GM12878 (cell line): ENCODE results near the gene COMT. TPM values are rescaled to one million over a fixed set of nuclear protein-coding genes. Genes with fewer than 3 reads are reported as not detected.
A peak's percentile ranks its signal among the peaks of the same experiment; 100 is the strongest.

ENCODE experiments used
- ATF2 ChIP-seq: IDR thresholded peaks from 2 replicates; pipeline ENCODE4 v1.6.1; 2012; ENCODE audit warnings: low read length, inconsistent platforms
- BCL3 ChIP-seq: IDR thresholded peaks from 2 replicates; pipeline ENCODE4 v1.6.1; 2011; ENCODE audit warnings: borderline replicate concordance, low read depth, mild to moderate bottlenecking, moderate library complexity, low read length; ENCODE audit not compliant: insufficient read depth, poor library complexity, severe bottlenecking
- EED ChIP-seq: sonication (generic); IDR thresholded peaks from 2 replicates; pipeline ENCODE4 v1.6.1; 2016; ENCODE audit warnings: antibody characterized with exemption, low read depth
- EGR1 ChIP-seq, 2 experiments: IDR thresholded peaks; 1 replicate in 1 of 2; 2 replicates in 1 of 2; pipeline ENCODE4 v1.6.1; 2011 to 2012; ENCODE audit warnings: low read depth in 2 of 2, low read length in 2 of 2, borderline replicate concordance in 1 of 2, mild to moderate bottlenecking in 1 of 2, moderate library complexity in 1 of 2
- JUNB ChIP-seq: IDR thresholded peaks from 2 replicates; pipeline ENCODE4 v1.6.1; 2016; ENCODE audit warnings: antibody characterized with exemption, mild to moderate bottlenecking
- MTA3 ChIP-seq: IDR thresholded peaks from 2 replicates; pipeline ENCODE4 v1.6.1; 2012; ENCODE audit warnings: low read length, inconsistent platforms, borderline replicate concordance
- NR2F1 ChIP-seq: fragments of 450-650 bp; conservative IDR thresholded peaks from 2 replicates; pipeline ENCODE4 v1.6.1; 2017; ENCODE audit warnings: mild to moderate bottlenecking
- RAD21 ChIP-seq: IDR thresholded peaks from 2 replicates; pipeline ENCODE4 v1.6.1; 2011; ENCODE audit warnings: mild to moderate bottlenecking, low read depth, low read length, moderate library complexity; ENCODE audit not compliant: insufficient read depth
- RAD51 ChIP-seq: fragments of 450-650 bp; IDR thresholded peaks from 2 replicates; pipeline ENCODE4 v1.6.1; 2016; ENCODE audit warnings: moderate library complexity, mild to moderate bottlenecking, inconsistent platforms
- SPI1 ChIP-seq: IDR thresholded peaks from 2 replicates; pipeline ENCODE4 v1.6.1; 2011; ENCODE audit warnings: low read depth, mild to moderate bottlenecking, low read length, moderate library complexity, borderline replicate concordance; ENCODE audit not compliant: insufficient read depth
- TBL1XR1 ChIP-seq: IDR thresholded peaks from 2 replicates; pipeline ENCODE4 v1.6.1; 2012; ENCODE audit warnings: low read depth, low read length, improper control_type of control experiment
- USF1 ChIP-seq: IDR thresholded peaks from 2 replicates; pipeline ENCODE4 v1.6.1; 2011; ENCODE audit warnings: borderline replicate concordance, low read depth, mild to moderate bottlenecking, moderate library complexity, mixed read lengths, low read length; ENCODE audit not compliant: insufficient read depth; ENCODE audit errors: extremely low read length
- polyA plus RNA-seq, 11 experiments: library from polyadenylated mRNA; depleted of rRNA in 4 of 11; unstranded in 6 of 11; stranded (reverse) in 5 of 11; fragments of >200 nt; fragmentation: Nextera tagmentation in 4 of 11; fragmentation: Illumina TruSeq in 1 of 11; extraction: Ambion mirVana in 4 of 11; extraction: Trizol in 1 of 11; gene quantifications; 1 replicate in 1 of 11; 2 replicates in 10 of 11; pipeline versions ENCODE4 v1.2.1 to v1.2.3, GENCODE V29; 2011 to 2016; ENCODE audit warnings: inconsistent platforms in 2 of 11, missing spikeins in 2 of 11, low read depth in 1 of 11
- total RNA-seq, 4 experiments: library from RNA; depleted of rRNA in 3 of 4; stranded (reverse); fragments of >200 nt in 3 of 4; fragmentation: Illumina TruSeq in 1 of 4; extraction: Trizol in 1 of 4; gene quantifications; 2 replicates each; pipeline versions ENCODE4 v1.2.1 to v1.2.3, GENCODE V29; 2013 to 2021

The COMT gene
- total and polyA plus RNA-seq, 10 of the 15 experiments (the other 5 are each of a cell fraction or from before 2014, with no cell fraction given): 4.5 to 152 (median 66.1) TPM

DNA sequence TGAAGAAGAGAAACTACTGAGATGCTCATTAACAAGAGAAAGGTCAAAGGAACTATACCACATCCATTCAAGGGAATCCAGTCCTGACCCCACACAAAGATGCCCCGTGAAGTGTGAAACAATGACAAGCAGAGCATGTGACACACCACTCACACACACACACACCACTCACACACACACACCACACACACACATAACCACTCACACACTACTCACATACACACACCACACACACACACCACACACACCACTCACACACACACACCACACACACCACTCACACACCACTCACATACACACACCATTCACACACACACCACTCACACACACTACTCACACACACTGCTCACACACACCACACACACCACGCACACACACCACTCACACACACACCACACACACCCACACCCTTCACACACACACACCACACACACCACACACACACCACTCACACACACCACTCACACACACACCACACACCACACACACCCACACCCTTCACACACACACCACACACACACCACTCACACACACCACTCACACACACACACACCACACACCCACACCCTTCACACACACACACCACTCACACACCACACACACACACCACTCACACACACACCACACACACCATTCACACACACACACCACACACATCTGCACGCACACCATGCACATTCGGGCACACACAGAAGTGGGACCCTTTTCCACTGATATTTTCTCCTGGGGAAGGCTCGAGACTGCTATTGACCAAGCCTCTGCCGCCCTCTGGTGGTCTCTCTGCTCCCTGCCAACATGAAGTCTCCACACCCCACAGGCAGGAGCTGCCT, 32.0 kb upstream of the COMT start (continued):
- TF ChIP-seq TBL1XR1 (no peak), ATF2 (no peak), BCL3 (peak; percentile 61), RAD21 (peak; percentile 92), JUNB (no peak), NR2F1 (peak; percentile 88), USF1 (no peak), EED (no peak), MTA3 (no peak), EGR1 (IDR thresholded peaks at IDR 0.05; ENCODE audit: borderline replicate concordance in 1 of 2, low read depth in 2 of 2, low read length in 2 of 2) (no peak), SPI1 (no peak), RAD51 (peak; percentile 37; the same call in 1 of the 2 replicates)
- TF ChIP-seq, all 136 proteins: peak for 16
